Measurements from ENCODE around the gene MEI1. TPM values are rescaled to one million over a fixed set of nuclear protein-coding genes. Genes with fewer than 3 reads are reported as not detected.

Gene MEI1
- not detected in 2 replicates for total RNA-seq

DNA sequence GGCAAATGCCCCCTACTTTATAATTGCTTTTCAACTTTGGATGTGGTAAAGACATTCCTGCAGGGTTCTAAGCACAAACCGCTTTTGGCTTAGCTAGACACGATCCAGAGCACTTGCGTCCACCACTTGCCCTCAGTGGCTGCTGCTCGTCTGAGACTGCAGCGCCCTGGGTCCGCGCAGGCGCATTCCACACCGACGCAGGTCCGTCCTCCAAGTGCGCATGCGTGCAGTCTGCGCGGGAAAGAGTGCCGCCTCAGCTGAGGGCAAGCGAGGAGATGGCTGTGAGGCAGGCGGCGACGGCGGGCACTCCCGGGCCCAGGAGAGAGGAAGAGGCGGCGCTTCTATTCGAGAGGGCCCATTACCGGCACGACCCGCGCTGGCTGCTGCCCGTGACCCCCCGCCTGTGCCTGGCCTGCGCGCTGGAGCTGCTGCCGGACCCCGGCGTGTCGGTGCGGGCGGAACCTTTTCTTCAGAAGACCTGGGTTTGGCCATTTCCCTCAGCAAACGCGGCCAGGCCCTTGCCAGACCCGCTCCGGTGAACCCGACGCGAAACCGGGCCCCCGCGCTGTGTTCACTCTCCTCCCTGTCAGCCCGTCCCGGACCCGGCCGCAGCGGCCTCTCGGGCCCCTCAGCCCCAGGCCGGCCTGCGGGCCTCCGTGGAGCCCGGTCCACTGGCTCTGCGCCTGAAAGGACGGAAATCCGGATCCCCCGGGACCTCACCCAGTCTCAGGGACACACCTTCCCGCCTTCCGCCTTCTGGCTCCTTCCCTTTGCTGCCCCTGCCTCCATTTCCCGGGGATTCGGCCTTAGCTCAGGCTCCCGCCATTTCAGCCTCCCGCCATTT, at the start of gene MEI1:
MEI1 (plus strand) TSS at position 240 of the 844 bp plus-strand sequence; CDS start at position 276, 36 bp downstream.

GRCh38 chr22:41688365-41689211, 10.7 kb upstream of the MEI1 start, which contains the start of gene SNU13:
Gene SNU13, minus strand, starts transcription at chr22:41688867. Its CDS starts 71 bp downstream, at chr22:41688796.

GRCh38 chr22:41800348-41801146, 101.2 kb downstream of the MEI1 start, which contains the start of gene CCDC134:
Gene CCDC134, plus strand, starts transcription at chr22:41800679. Its CDS starts 8,212 bp downstream, at chr22:41808891.

GRCh38 chr22:41832553-41833368, 133.5 kb downstream of the MEI1 start, which contains the start of gene SREBF2:
Gene SREBF2, plus strand, starts transcription at chr22:41833105. Its CDS starts 166 bp downstream, at chr22:41833271.

Other genes starting within 250 kb of the MEI1 start
- 42.9 and 62.2 TPM in 2 replicates for gene PHF5A, start 230.8 kb upstream of the MEI1 start, total RNA-seq
- gene ACO2, start 230.4 kb upstream of the MEI1 start, total RNA-seq: 83.1 and 104 TPM in 2 replicates
- gene POLR3H, start 155.0 kb upstream of the MEI1 start, total RNA-seq: 11.4 and 13.8 TPM in 2 replicates
- 0.07 TPM in 1 of 2 replicates, not detected in the other for gene CSDC2, start 138.5 kb upstream of the MEI1 start, total RNA-seq
- gene PMM1, start 109.7 kb upstream of the MEI1 start, total RNA-seq: 48.1 and 48.8 TPM in 2 replicates
- 25.2 and 94.4 TPM in 2 replicates for gene DESI1, start 78.5 kb upstream of the MEI1 start, total RNA-seq
- 371 and 399 TPM in 2 replicates for gene XRCC6, start 78.2 kb upstream of the MEI1 start, total RNA-seq
- gene SNU13, start 10.6 kb upstream of the MEI1 start, total RNA-seq: 139 and 154 TPM in 2 replicates
- gene CCDC134, start 101.2 kb downstream of the MEI1 start, total RNA-seq: 8.5 and 12.6 TPM in 2 replicates
- 84.0 and 103 TPM in 2 replicates for gene SREBF2, start 133.6 kb downstream of the MEI1 start, total RNA-seq
- gene SHISA8, start 215.6 kb downstream of the MEI1 start, total RNA-seq: not detected in 2 replicates
- 0.09 and 0.14 TPM in 2 replicates for gene TNFRSF13C, start 227.3 kb downstream of the MEI1 start, total RNA-seq
- 28.6 and 41.3 TPM in 2 replicates for gene CENPM, start 247.6 kb downstream of the MEI1 start, total RNA-seq

Measured in airway epithelial cell (primary cell).